GM23248 (cell line): ENCODE results near the gene SBF2. TPM values are rescaled to one million over a fixed set of nuclear protein-coding genes. Genes with fewer than 3 reads are reported as not detected.

ENCODE experiments used
- DNase-seq: peaks from one replicate; pipeline ENCODE4 v3.0.0-alpha.2; 2015
- H2AFZ ChIP-seq: fragments of 200-600 bp; sonication (generic); 2 replicates; pipeline ENCODE4 v1.6.1; 2016; ENCODE audit warnings: antibody characterized with exemption
- H3F3A ChIP-seq: fragments of 200-600 bp; sonication (generic); 2 replicates; pipeline ENCODE4 v1.6.1; 2016; ENCODE audit warnings: mild to moderate bottlenecking, antibody characterized with exemption, mixed run types; ENCODE audit not compliant: insufficient read depth
- H3K27ac ChIP-seq: fragments of 200-600 bp; sonication (generic); 2 replicates; pipeline ENCODE4 v1.5.1; 2016; ENCODE audit warnings: mild to moderate bottlenecking
- H3K27me3 ChIP-seq: fragments of 200-600 bp; sonication (generic); replicated peaks from 2 replicates; pipeline ENCODE4 v1.6.1; 2016; ENCODE audit warnings: mild to moderate bottlenecking; ENCODE audit not compliant: insufficient read depth
- H3K36me3 ChIP-seq: fragments of 200-600 bp; sonication (generic); 2 replicates; pipeline ENCODE4 v1.6.1; 2016; ENCODE audit warnings: low read depth, mild to moderate bottlenecking
- H3K4me1 ChIP-seq: fragments of 200-600 bp; sonication (generic); 2 replicates; pipeline ENCODE4 v1.6.1; 2016; ENCODE audit warnings: mild to moderate bottlenecking; ENCODE audit not compliant: insufficient read depth
- H3K4me2 ChIP-seq: fragments of 200-600 bp; sonication (generic); one replicate; pipeline ENCODE4 v1.6.1; 2016; ENCODE audit warnings: mild to moderate bottlenecking; ENCODE audit not compliant: unreplicated experiment
- H3K4me3 ChIP-seq: fragments of 200-600 bp; sonication (generic); 2 replicates; pipeline ENCODE4 v1.5.1; 2016; ENCODE audit warnings: mild to moderate bottlenecking
- H3K79me2 ChIP-seq: fragments of 200-600 bp; sonication (generic); 2 replicates; pipeline ENCODE4 v1.6.1; 2016; ENCODE audit warnings: mild to moderate bottlenecking; ENCODE audit not compliant: insufficient read depth
- H3K9ac ChIP-seq: fragments of 200-600 bp; sonication (generic); 2 replicates; pipeline ENCODE4 v1.6.1; 2016; ENCODE audit warnings: mild to moderate bottlenecking
- H3K9me2 ChIP-seq: fragments of 200-600 bp; sonication (generic); 2 replicates; pipeline ENCODE4 v1.6.1; 2016; ENCODE audit warnings: mixed run types, mild to moderate bottlenecking, moderate library complexity; ENCODE audit not compliant: insufficient read depth
- H3K9me3 ChIP-seq: fragments of 200-600 bp; sonication (generic); one replicate; pipeline ENCODE4 v1.6.1; 2017; ENCODE audit warnings: low read depth
- H4K20me1 ChIP-seq: fragments of 200-600 bp; sonication (generic); 2 replicates; pipeline ENCODE4 v1.6.0; 2016; ENCODE audit not compliant: insufficient read depth
- EZH2 ChIP-seq: fragments of 200-600 bp; sonication (generic); IDR thresholded peaks from 2 replicates; pipeline ENCODE4 v1.6.1; 2018; ENCODE audit warnings: antibody characterized with exemption, mild to moderate bottlenecking; ENCODE audit not compliant: insufficient read depth, poor library complexity, severe bottlenecking
- EZH2phosphoT487 ChIP-seq: fragments of 200-600 bp; sonication (generic); IDR thresholded peaks from 2 replicates; pipeline ENCODE4 v1.6.1; 2018; ENCODE audit warnings: antibody characterized with exemption, moderate library complexity, mild to moderate bottlenecking, low read depth; ENCODE audit not compliant: insufficient read depth
- WGBS, 2 experiments: methylation state at CpG; one replicate each; pipeline ENCODE4 v1.1.6; 2015 to 2017; ENCODE audit warnings: low lambda C conversion rate in 2 of 2, low coverage in 1 of 2; ENCODE audit errors: missing lambda C conversion rate in 2 of 2; 5-methylcytosine and 5-hydroxymethylcytosine counted together
- in situ Hi-C: fragments of 300-500 bp; cut with MboI; formaldehyde crosslinking; loops from 2 replicates; pipeline ENCODE4 v1.15.0; 2020
- polyA plus RNA-seq: library from polyadenylated mRNA; unstranded; fragments of >200 nt; fragmentation: Nextera tagmentation; extraction: Ambion mirVana; gene quantifications from 2 replicates; pipeline ENCODE4 v1.2.1, GENCODE V29; 2016
- total RNA-seq: library from RNA; depleted of rRNA; stranded (reverse); fragments of >200 nt; shearing (Covaris generic); gene quantifications from 2 replicates; pipeline ENCODE4 v1.2.3, GENCODE V29; 2014

Gene SBF2
- total and polyA plus RNA-seq, 2 experiments from 2014 or later = 21.9 to 32.7 TPM

DNA sequence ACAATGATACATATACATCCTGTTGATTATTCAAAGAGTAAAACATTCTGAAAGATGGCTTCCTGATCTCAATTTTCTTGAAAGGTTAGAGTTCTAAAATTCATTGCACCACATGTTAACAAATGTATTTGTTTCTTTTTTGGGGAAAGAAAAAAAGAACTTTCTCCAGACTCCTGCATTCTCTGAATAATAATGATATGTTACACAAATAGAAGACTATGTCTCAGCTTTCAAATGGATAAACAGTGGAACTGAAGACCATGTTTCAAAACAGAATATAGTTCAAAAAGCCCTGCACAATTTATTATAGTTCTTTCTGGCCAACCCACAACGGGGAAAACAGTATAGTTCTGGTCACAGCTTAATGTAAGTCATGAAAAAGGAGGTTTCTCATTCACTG, 277.0 kb downstream of the SBF2 start:
- in situ Hi-C loops = no loop called here
- Histone ChIP-seq H3K36me3 (no peaks in the 10 kb centered on the region), H3K9ac (no peak overlapping the region), H3K9me3 (peaks cover 6% of the 10 kb centered on the region), H2AFZ (no peak overlapping the region), H3K9me2 (no peaks in the 10 kb centered on the region), H4K20me1 (no peaks in the 10 kb centered on the region), H3K27me3 (no peaks in the 10 kb centered on the region), H3F3A (no peaks in the 10 kb centered on the region), H3K4me3 (no peak overlapping the region), H3K27ac (no peak overlapping the region), H3K4me2 (no peak overlapping the region), H3K79me2 (no peaks in the 10 kb centered on the region), H3K4me1 (no peaks in the 10 kb centered on the region)
- TF ChIP-seq EZH2 (no peak), EZH2phosphoT487 (no peak)
- DNase-seq = no peak
- 9 to 14% methylated on average over 1 of the region's 1 CpG for WGBS, 2 experiments

GRCh38 chr11:10012068-10012467, 282.0 kb downstream of the SBF2 start:
- peaks cover 6% of the 10 kb centered on the region for H3K9me3 ChIP-seq
- 96 to 100% methylated on average over 3 of the region's 3 CpGs for WGBS, 2 experiments
- H3K36me3 ChIP-seq = 0 out of 2 replicates have a peak, but pooled peaks cover 5% of the 10 kb centered on the region
- H3K27ac ChIP-seq = no peak overlapping the region
- no peaks in the 10 kb centered on the region for H4K20me1 ChIP-seq
- H3K4me3 ChIP-seq = no peak overlapping the region
- H2AFZ ChIP-seq = no peak overlapping the region
- H3K9me2 ChIP-seq = no peaks in the 10 kb centered on the region
- no peaks in the 10 kb centered on the region for H3K79me2 ChIP-seq
- no peaks in the 10 kb centered on the region for H3F3A ChIP-seq
- DNase-seq = no peak
- TF ChIP-seq EZH2phosphoT487 (no peak), EZH2 (no peak)
- in situ Hi-C loops = no loop called here
- H3K4me1 ChIP-seq = no peaks in the 10 kb centered on the region
- H3K4me2 ChIP-seq = no peak overlapping the region
- H3K27me3 ChIP-seq = no peaks in the 10 kb centered on the region
- no peak overlapping the region for H3K9ac ChIP-seq

DNA sequence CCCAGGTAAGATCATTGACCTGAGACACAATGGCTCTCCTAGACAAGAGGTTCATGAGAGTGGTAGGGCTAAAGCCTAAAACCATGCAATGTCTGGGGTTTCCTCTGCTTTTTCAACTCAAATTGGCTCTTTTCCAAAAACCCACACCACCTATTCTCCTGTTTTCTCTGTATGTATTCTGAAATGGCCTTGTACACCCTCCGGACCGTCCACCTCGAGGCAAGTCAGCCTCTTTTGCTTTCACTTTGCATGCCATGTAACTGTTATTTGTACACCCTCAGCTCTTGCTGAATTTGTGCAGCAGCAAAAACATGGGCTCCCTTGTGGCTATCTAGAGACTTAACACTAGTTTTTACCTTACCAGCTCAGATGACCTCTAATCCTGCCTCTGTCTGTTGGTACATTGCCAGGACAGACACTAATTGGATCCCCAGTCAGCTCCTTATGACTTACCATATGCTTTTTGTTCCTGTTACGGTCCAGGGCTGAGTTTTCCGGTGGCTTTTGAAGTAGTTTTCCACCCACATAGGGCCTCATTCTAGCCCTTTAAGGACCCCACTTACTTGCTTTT, 288.0 kb downstream of the SBF2 start:
- DNase-seq = no peak
- no peaks in the 10 kb centered on the region for H4K20me1 ChIP-seq
- no peaks in the 10 kb centered on the region for H3K27me3 ChIP-seq
- in situ Hi-C loops = no loop called here
- H3K4me3 ChIP-seq = no peak overlapping the region
- H2AFZ ChIP-seq = no peak overlapping the region
- no peaks in the 10 kb centered on the region for H3K79me2 ChIP-seq
- H3K9me3 ChIP-seq = no peaks in the 10 kb centered on the region
- H3K36me3 ChIP-seq = no peaks in the 10 kb centered on the region
- H3K4me2 ChIP-seq = no peak overlapping the region
- no peaks in the 10 kb centered on the region for H3K9me2 ChIP-seq
- H3K27ac ChIP-seq = no peak overlapping the region
- H3K9ac ChIP-seq = no peak overlapping the region
- H3K4me1 ChIP-seq = 0 out of 2 replicates have a peak, but pooled peaks cover 3% of the 10 kb centered on the region
- no peak for TF ChIP-seq EZH2phosphoT487
- TF ChIP-seq EZH2 = no peak
- WGBS, 2 experiments = 99% methylated on average over 5 of the region's 5 CpGs
- H3F3A ChIP-seq = no peaks in the 10 kb centered on the region

DNA sequence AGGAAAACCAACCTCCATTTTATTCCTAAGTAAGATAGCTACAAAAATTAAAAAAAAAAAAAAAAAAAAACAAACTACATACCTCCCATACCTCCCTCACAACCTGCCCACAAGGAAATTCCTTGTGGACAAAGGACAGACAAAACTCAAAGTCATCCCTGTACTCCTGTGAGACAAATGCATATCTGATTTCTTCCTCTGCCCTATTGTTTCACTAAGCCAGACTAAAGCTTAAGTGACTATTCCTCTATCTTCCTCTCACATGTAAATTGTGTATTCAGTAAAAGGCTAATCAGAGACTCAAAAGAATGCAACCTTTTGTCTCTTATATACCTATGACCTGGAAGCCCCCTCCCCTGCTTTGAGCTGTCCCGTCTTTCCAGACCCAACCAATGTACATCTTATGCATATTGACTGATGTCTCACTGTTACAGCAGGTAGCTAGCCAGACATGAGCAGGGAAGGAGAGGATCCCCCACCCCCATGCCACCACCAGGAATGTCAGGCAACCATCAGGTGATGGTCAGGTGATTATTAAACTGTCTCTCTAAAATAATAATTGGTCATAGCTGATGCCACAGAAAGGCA, 289.4 kb downstream of the SBF2 start:
- DNase-seq = peak; percentile 34
- Histone ChIP-seq H3K4me3 (no peak overlapping the region), H3F3A (0 out of 2 replicates have a peak, but pooled peaks cover 4% of the 10 kb centered on the region), H3K4me1 (0 out of 2 replicates have a peak, but pooled peaks cover 3% of the 10 kb centered on the region), H3K79me2 (no peaks in the 10 kb centered on the region), H3K36me3 (peaks cover 8% of the 10 kb centered on the region; the same call in 1 of the 2 replicates), H3K9ac (no peak overlapping the region), H3K27ac (no peak overlapping the region), H3K9me3 (no peaks in the 10 kb centered on the region), H3K27me3 (no peaks in the 10 kb centered on the region), H3K4me2 (no peak overlapping the region), H2AFZ (no peak overlapping the region), H3K9me2 (no peaks in the 10 kb centered on the region), H4K20me1 (no peaks in the 10 kb centered on the region)
- 100% methylated on average over 1 of the region's 1 CpG for WGBS, 2 experiments
- TF ChIP-seq EZH2phosphoT487 (no peak), EZH2 (no peak)
- in situ Hi-C loops = no loop called here
